Tibial artery (tissue), 4 donors: ENCODE results near the gene ZNF619.

ENCODE experiments used
- DNase-seq, 2 donors: peaks; one replicate each; pipeline ENCODE4 v3.0.0-alpha.2; 2019
- H3K27ac ChIP-seq, 2 donors: fragments of 200-600 bp; sonication (generic) in 1 of 2; 1 replicate in 1 of 2; 2 replicates in 1 of 2; pipeline ENCODE4 v1.5.1; 2018 to 2019; ENCODE audit warnings: mild to moderate bottlenecking in 1 of 2
- H3K27me3 ChIP-seq, 2 donors: fragments of 200-600 bp; sonication (generic) in 1 of 2; one replicate each; pipeline versions ENCODE4 v1.5.1 to v1.6.0; 2016 to 2019
- H3K36me3 ChIP-seq, 3 donors: fragments of 200-600 bp; sonication (generic) in 2 of 3; one replicate each; pipeline ENCODE4 v1.5.1; 2016 to 2019; ENCODE audit warnings: mild to moderate bottlenecking in 2 of 3
- H3K4me1 ChIP-seq, 4 donors: fragments of 200-600 bp; sonication (generic) in 2 of 4; 1 replicate in 3 of 4; 2 replicates in 1 of 4; pipeline ENCODE4 v1.5.1; 2016 to 2019
- H3K4me3 ChIP-seq, 2 donors: fragments of 200-600 bp; sonication (generic) in 1 of 2; 1 replicate in 1 of 2; 2 replicates in 1 of 2; pipeline ENCODE4 v1.5.1; 2018 to 2019; ENCODE audit warnings: mild to moderate bottlenecking in 2 of 2
- H3K9me3 ChIP-seq, 3 donors: fragments of 200-600 bp; sonication (generic) in 1 of 3; one replicate each; pipeline ENCODE4 v1.5.1; 2016 to 2019
- CTCF ChIP-seq, 2 experiments: fragments of 200-600 bp in 1 of 2; fragments of 450-650 bp in 1 of 2; IDR thresholded peaks; one replicate each; pipeline ENCODE4 v1.5.1; 2017 to 2019; ENCODE audit warnings: antibody characterized with exemption in 2 of 2, mild to moderate bottlenecking in 1 of 2, moderate library complexity in 1 of 2
- intact Hi-C: fragments of 100-400 bp; cut with DNase I; formaldehyde crosslinking; loops from one replicate; pipeline ENCODE4 v1.15.0; 2023; ENCODE audit warnings: low total_unique reads

Gene ZNF619

GRCh38 chr3:40511031-40511718, 34.3 kb downstream of the ZNF619 start:
- no peak overlapping the region for H3K4me3 ChIP-seq
- H3K27me3 ChIP-seq = no peaks in the 10 kb centered on the region
- peaks cover 52 to 72% (median 56%) of the 10 kb centered on the region in 3 donors for H3K36me3 ChIP-seq
- no peak overlapping the region for H3K27ac ChIP-seq
- no peak for DNase-seq
- no peak for TF ChIP-seq CTCF (IDR thresholded peaks at IDR 0.05)
- H3K9me3 ChIP-seq = no peaks in the 10 kb centered on the region
- H3K4me1 ChIP-seq = peaks cover 0 to 6% (median 0%) of the 10 kb centered on the region in 4 donors
- intact Hi-C loops = no loop called here

GRCh38 chr3:40516201-40516600, 39.3 kb downstream of the ZNF619 start:
- Histone ChIP-seq H3K9me3 (no peaks in the 10 kb centered on the region), H3K27me3 (no peaks in the 10 kb centered on the region), H3K4me3 (no peak overlapping the region), H3K4me1 (no peaks in the 10 kb centered on the region), H3K36me3 (peaks cover 45 to 55% (median 52%) of the 10 kb centered on the region in 3 donors), H3K27ac (no peak overlapping the region)
- no peak for DNase-seq
- intact Hi-C loops = no loop called here
- TF ChIP-seq CTCF (IDR thresholded peaks at IDR 0.05) = no peak

- Histone ChIP-seq H3K36me3 (peaks cover 29 to 37% (median 36%) of the 10 kb centered on the region in 3 donors), H3K4me3 (no peak overlapping the region), H3K27ac (no peak overlapping the region), H3K27me3 (no peaks in the 10 kb centered on the region), H3K4me1 (no peaks in the 10 kb centered on the region), H3K9me3 (no peaks in the 10 kb centered on the region)
- TF ChIP-seq CTCF (IDR thresholded peaks at IDR 0.05) = no peak
- DNase-seq = no peak
- intact Hi-C loops = no loop called here
Observed at GRCh38 chr3:40518067-40518466, 41.1 kb downstream of the ZNF619 start.

- H3K9me3 ChIP-seq = no peaks in the 10 kb centered on the region
- peaks cover 26 to 34% (median 34%) of the 10 kb centered on the region in 3 donors for H3K36me3 ChIP-seq
- H3K27me3 ChIP-seq = no peaks in the 10 kb centered on the region
- intact Hi-C loops = no loop called here
- peaks cover 0 to 3% (median 0%) of the 10 kb centered on the region in 4 donors for H3K4me1 ChIP-seq
- no peak for TF ChIP-seq CTCF (IDR thresholded peaks at IDR 0.05)
- H3K4me3 ChIP-seq = no peak overlapping the region
- no peak overlapping the region for H3K27ac ChIP-seq
- DNase-seq = no peak
Observed at GRCh38 chr3:40518848-40519247, 41.9 kb downstream of the ZNF619 start.

- H3K27ac ChIP-seq = no peak overlapping the region
- TF ChIP-seq CTCF (IDR thresholded peaks at IDR 0.05) = no peak
- intact Hi-C loops = no loop called here
- H3K4me1 ChIP-seq = peaks cover 0 to 14% (median 7%) of the 10 kb centered on the region in 4 donors
- no peak for DNase-seq
- no peaks in the 10 kb centered on the region for H3K27me3 ChIP-seq
- H3K4me3 ChIP-seq = no peak overlapping the region
- no peaks in the 10 kb centered on the region for H3K9me3 ChIP-seq
- peaks cover 6 to 11% (median 10%) of the 10 kb centered on the region in 3 donors for H3K36me3 ChIP-seq
Observed at GRCh38 chr3:40521254-40521653, 44.3 kb downstream of the ZNF619 start.
